Activated CD4-positive, alpha-beta T cell treated with anti-CD3 and anti-CD28 coated beads for 24 hours (primary cell): Measurements from ENCODE around the gene GMCL2.

Source experiments
- DNase-seq, 2 donors: peaks; one replicate each; pipeline ENCODE4 v3.0.0-alpha.2; 2020; ENCODE audit warnings: low read depth in 2 of 2

The GMCL2 gene

GRCh38 chr5:178222292-178222691 lies 35.1 kb upstream of the GMCL2 start:
- DNase-seq: no peak

GRCh38 chr5:178221853-178222252 lies 34.7 kb upstream of the GMCL2 start:
- DNase-seq: no peak

- no peak for DNase-seq
Measured at GRCh38 chr5:178221282-178221681, 34.1 kb upstream of the GMCL2 start.

DNA sequence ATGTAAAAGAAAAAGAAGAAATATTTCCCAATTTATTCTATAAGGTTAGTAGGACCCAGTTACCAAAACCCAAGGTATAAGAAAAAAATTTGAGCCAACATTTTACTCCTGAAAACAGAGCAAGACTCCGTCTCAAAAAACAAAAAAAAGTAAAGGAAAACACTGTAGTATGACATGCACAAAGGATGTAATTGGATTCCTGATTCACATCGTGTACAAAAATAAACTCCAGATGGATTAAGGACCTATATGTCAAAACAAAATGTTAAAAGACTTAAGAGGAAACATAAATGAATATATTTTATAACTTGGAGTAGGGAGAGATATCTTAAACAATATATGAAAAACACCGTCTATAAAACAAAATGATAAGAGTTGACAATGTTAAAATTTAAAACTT lies 31.7 kb upstream of the GMCL2 start:
- no peak for DNase-seq

GRCh38 chr5:178218237-178218776 lies 31.1 kb upstream of the GMCL2 start:
- no peak for DNase-seq

GRCh38 chr5:178216779-178217178 lies 29.6 kb upstream of the GMCL2 start:
- DNase-seq: no peak

DNA sequence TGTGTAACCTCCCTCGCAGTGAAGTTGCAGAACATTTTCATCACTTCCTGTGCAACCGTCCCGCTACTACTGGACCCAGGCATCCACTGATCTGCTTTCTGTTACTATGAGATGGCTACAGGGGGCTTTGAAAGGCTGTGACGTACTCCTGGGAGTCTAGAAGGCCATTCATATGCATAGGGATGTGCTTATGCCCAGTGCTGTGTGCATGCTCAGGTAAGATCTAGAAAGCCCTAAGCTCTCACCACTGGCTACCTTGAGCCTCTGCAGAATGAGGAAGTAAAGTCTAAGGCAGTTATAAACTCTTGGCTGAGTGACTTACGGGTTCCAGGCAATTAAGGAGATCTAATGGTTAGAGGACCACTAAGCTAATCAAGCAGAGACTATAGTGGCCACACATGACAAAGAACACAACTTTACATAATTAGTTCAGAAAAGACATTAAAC lies 28.9 kb upstream of the GMCL2 start:
- DNase-seq: no peak

DNA sequence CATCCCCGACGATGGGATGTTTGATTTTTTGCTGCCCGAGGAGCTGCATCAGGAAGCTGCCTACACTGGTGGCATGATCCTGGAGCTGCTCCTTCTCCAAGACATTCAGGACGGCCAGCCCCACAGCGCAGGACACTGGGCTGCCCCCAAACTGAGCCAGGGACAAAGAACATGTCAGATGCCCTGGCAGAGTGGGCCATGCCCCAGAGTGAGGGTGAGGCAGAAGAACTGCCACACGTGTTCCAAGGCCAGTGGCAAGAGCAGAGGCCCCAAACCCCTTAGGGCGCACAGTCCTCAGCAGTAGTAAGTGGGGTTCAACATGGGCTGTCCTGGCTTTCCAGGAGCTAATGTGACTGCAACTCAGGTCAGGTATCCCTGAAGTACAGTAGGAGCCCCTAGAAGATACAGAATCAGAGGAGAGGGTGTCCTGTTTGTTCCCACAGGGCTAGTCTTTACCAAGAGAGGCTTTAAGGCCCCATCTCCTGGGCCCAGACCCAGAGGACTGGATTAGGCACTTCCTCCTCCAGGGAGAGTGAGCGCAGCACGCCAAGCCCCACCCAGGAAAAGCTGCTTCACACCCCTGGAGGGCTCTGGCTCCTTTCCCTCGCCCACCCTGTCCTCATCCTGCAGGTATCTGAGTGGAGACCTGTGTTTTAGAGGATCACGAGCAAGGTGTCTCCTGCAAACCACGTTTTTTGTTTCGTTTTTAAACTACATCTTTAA lies 28.3 kb upstream of the GMCL2 start:
- no peak for DNase-seq

GRCh38 chr5:178214160-178214803 lies 27.1 kb upstream of the GMCL2 start:
- DNase-seq: no peak

- DNase-seq: no peak
Measured at GRCh38 chr5:178213748-178214151, 26.6 kb upstream of the GMCL2 start.

- no peak for DNase-seq
Measured at GRCh38 chr5:178213003-178213461, 25.9 kb upstream of the GMCL2 start.

DNA sequence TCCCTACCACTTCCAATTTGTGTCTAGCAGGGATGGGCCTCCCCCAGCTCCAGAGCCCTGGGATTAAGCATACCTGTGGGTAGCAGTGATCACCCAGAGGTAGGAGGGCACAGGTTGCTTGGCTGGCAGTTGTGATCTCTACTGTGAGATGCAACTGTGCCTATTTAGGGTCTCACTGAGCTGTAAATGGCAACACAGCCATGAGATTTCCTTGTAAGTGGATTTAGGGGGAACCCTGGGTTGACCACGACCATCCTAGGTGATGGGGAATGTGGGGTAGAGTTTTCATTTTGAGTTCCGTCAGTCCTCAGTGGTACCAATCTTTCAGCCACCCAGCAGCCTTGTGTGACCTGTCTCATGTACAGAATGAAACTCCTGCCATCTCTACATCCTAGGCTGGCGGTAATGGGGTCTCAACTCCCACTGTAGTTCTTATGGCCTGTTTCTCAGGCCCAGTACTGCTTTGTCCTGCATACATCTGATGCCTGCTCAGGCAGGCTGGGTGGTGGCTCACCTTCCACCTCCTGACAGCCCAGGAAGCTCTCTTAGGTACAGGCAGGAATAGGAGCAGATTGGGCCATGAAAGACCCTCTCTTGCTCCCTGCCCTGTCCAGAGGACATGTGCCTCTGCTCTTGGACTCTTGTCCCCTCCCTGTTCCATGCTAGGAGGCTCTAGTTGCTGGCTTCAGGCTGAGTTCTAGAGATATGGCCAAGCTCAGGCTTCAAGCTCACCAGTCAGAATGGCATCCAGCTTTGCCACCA lies 25.3 kb upstream of the GMCL2 start:
- no peak for DNase-seq

DNA sequence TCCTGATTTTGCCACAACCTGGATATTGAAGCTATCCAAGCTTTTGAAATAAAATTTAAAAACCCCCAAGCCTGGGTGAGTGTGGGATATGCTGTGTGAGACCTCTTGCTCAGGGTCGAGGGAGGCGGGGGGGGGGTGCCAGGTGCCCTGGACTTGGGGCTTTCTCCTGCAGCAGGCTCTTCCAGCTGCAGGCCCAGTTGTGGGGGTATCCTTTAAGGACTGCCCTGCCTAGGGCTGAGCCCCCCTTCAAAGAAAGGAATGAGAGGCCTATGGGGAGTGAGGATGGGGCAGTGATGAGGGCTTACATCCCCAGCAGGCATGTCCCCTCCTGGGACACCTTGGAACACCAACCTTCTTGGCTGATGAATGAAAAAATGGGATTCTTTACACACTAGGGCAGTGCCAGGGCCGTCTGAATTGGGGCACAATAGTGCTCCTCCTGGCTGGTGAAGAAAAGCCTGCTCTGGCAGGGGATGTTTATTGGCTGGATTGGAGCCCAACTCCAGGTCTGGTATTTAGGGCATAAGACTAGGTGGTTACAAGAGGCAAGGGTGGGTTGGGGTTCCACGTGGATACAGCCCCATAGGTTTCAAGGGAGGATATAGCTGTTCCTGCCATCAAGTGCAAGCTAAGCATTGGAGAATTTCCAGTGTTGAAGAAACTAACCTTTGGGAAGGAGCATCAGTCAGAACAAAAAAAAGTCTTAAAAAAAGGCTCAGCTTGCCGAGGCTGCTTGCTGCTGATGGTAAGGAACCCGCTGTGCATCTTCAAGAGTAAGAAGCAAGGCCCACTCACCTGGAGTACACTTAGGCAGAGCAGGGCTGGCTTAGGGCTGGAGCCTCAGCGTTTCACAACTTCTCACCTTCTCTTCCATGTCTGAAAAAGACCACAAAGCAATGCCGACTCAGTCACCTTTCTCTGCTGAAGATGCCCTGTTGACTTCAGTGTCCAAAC lies 24.2 kb upstream of the GMCL2 start:
- no peak for DNase-seq

GRCh38 chr5:178210686-178211085 lies 23.5 kb upstream of the GMCL2 start:
- no peak for DNase-seq

- DNase-seq: no peak
Measured at GRCh38 chr5:178210073-178210535, 22.9 kb upstream of the GMCL2 start.

- no peak for DNase-seq
Measured at GRCh38 chr5:178209334-178210072, 22.3 kb upstream of the GMCL2 start.

GRCh38 chr5:178208540-178209227 lies 21.5 kb upstream of the GMCL2 start:
- DNase-seq: no peak

DNA sequence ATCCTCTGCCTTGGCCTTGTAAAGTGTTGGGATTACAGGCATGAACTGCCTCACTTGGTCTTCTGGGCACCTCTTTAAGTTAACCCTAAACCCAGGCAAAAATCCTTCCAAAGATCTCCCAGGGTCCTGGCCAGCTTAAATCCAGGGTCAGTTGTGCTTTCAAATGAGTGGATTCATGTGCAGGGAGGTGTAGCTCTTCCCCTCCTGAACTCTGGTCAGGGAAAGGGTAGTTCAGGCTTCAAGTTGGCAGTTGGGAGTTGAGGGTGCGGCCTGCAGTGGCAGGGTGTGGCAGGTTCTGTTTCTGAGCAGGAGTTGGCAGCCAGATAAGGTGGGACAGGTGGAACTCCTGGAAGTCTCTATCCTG lies 20.7 kb upstream of the GMCL2 start:
- no peak for DNase-seq

- DNase-seq: no peak
Measured at GRCh38 chr5:178207183-178207916, 20.2 kb upstream of the GMCL2 start.
